GM19099 (cell line): ENCODE data around the gene NAGPA.

Experiments used
- POLR2A ChIP-seq: IDR thresholded peaks from 3 replicates; pipeline ENCODE4 v1.6.1; 2011; ENCODE audit warnings: low read depth; ENCODE audit not compliant: insufficient read length; ENCODE audit errors: extremely low read depth

The NAGPA gene

DNA sequence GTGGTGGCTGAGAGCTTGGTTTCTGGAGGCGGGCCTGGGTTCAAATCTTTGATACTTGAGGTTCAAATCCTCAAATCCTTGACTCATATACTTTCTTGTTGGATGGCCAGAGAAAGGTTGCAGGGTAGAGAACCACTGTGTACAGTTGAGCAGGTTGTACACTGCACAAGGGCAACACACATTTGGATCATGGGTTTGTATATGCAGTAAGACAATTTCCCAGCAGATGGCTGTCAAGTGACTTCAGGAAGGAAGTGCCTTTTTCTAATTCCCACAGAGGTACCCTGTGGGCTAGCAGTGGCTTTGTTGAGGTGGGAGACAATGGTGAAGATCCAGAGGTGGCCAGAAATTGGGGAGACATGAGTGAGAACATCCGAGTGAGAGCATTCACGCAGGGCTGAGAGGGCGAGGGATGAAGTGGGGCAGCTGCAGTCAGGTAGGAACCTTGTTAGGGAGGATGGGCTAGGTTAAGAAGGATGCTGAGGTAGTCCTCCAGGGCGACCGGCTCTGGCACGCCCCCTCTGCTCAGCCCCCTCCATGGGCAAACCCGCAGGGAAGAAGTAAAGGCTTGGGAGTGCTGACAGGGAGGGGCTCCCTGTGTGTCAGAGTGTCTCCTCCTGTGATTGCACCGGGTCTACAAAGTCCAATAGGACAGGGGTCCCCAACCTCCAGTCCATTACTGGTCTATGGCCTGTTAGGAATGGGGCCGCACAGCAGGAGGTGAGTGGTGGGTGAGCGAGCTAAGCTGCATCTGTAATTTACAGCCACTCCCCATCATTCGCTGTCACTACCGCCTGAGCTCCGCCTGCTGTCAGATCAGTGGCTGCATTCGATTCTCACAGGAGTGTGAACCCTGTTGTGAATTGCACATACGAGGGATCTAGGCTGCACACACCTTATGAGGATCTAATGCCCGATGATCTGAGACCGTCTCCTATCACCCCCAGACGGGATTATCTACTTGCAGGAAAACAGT lies 29.3 kb upstream of the NAGPA start:
- TF ChIP-seq POLR2A, result no peak

GRCh38 chr16:5062051-5062450 lies 28.3 kb upstream of the NAGPA start:
- TF ChIP-seq POLR2A, result no peak

- TF ChIP-seq POLR2A, result no peak
Observed at GRCh38 chr16:5060073-5060641, 26.4 kb upstream of the NAGPA start.

GRCh38 chr16:5059386-5060072 lies 25.8 kb upstream of the NAGPA start:
- TF ChIP-seq POLR2A, result no peak

GRCh38 chr16:5058476-5058875 lies 24.7 kb upstream of the NAGPA start:
- no peak for TF ChIP-seq POLR2A

GRCh38 chr16:5056352-5056751 lies 22.6 kb upstream of the NAGPA start:
- no peak for TF ChIP-seq POLR2A

- TF ChIP-seq POLR2A, result no peak
Observed at GRCh38 chr16:5054876-5055865, 21.4 kb upstream of the NAGPA start.

GRCh38 chr16:5046914-5047313 lies 13.2 kb upstream of the NAGPA start:
- TF ChIP-seq POLR2A, result no peak

DNA sequence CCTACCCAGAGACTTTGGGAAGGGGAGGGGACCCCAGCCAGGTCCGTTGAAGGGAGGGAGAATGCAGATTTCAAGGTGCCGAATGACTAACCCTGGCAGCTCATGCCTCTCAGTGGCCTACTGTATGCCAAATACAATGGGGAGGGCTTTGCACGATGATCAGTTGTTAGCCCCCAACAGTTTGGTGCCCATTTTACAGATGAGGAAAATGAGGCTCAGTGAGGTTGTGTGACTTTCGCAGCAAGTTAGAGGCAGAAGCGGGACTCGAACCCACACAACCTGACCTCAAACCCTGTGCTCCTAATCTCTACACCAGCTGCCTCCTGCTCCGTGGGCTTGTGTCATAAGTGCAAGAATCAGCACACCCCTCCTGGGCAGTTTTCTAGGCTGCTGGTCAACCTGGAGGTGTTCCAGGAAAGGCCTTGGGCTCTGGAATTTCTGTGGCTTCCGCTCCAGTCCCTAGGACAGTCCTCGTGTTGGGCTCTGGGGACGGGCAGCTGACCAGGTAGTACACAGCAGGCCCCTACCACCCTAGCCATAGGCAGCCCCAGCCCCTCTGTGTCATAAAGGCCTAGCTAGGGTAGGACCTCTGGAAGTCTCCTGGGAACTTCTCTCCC lies 11.9 kb upstream of the NAGPA start:
- TF ChIP-seq POLR2A, result no peak

DNA sequence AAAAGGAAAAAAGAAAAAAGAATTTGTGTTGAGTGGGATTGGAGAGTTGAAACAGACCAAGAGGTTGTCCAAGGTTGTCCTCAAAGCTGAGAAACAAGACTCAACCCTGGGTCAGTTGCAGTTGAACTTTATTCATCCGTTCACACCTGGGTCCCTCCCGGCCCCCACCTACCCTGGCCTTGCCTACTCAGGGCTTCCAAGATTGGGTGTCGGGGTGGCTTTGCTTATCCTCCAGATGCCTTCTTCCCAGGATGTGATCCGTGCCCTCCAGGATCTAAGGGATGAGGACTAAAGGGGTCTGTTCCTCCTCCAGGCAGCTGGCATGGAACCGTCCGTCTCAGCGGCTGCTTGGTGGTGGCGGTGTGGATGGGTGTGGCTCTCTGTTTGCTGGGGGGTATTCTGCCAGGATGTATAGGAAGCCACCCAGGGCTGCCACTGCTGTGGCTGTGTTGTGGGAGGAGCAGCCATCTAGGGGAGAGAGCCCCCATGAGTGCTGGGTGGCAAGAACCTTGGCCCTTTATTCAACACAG lies 10.3 kb upstream of the NAGPA start:
- no peak for TF ChIP-seq POLR2A

GRCh38 chr16:5042574-5043171 lies 8.9 kb upstream of the NAGPA start:
- no peak for TF ChIP-seq POLR2A

GRCh38 chr16:5041600-5042133 lies 7.9 kb upstream of the NAGPA start:
- TF ChIP-seq POLR2A, result no peak

DNA sequence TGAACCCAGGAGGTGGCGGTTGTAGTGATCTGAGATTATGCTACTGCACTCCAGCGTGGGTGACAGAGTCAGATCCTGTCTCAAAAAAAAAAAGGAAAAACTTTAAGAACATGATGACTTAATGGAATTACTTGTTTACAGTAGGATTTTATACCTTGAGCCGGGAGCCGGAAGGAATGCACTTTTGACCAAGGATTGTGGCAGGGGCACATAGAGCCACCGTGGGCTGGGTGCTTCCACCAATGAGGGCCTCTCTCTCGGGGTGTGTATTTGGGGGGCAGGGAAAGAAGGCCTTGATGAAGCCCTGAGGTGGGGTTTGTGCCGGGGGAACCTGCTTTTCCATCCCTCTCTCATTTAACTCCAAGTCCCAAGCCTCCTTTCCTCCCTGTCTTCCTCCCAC lies 6.7 kb upstream of the NAGPA start:
- TF ChIP-seq POLR2A, result no peak
